Measurements from ENCODE around the gene HNF1A. TPM values are rescaled to one million over a fixed set of nuclear protein-coding genes. Genes with fewer than 3 reads are reported as not detected.

Gene HNF1A, protein sequence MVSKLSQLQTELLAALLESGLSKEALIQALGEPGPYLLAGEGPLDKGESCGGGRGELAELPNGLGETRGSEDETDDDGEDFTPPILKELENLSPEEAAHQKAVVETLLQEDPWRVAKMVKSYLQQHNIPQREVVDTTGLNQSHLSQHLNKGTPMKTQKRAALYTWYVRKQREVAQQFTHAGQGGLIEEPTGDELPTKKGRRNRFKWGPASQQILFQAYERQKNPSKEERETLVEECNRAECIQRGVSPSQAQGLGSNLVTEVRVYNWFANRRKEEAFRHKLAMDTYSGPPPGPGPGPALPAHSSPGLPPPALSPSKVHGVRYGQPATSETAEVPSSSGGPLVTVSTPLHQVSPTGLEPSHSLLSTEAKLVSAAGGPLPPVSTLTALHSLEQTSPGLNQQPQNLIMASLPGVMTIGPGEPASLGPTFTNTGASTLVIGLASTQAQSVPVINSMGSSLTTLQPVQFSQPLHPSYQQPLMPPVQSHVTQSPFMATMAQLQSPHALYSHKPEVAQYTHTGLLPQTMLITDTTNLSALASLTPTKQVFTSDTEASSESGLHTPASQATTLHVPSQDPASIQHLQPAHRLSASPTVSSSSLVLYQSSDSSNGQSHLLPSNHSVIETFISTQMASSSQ
- not detected for total RNA-seq

DNA sequence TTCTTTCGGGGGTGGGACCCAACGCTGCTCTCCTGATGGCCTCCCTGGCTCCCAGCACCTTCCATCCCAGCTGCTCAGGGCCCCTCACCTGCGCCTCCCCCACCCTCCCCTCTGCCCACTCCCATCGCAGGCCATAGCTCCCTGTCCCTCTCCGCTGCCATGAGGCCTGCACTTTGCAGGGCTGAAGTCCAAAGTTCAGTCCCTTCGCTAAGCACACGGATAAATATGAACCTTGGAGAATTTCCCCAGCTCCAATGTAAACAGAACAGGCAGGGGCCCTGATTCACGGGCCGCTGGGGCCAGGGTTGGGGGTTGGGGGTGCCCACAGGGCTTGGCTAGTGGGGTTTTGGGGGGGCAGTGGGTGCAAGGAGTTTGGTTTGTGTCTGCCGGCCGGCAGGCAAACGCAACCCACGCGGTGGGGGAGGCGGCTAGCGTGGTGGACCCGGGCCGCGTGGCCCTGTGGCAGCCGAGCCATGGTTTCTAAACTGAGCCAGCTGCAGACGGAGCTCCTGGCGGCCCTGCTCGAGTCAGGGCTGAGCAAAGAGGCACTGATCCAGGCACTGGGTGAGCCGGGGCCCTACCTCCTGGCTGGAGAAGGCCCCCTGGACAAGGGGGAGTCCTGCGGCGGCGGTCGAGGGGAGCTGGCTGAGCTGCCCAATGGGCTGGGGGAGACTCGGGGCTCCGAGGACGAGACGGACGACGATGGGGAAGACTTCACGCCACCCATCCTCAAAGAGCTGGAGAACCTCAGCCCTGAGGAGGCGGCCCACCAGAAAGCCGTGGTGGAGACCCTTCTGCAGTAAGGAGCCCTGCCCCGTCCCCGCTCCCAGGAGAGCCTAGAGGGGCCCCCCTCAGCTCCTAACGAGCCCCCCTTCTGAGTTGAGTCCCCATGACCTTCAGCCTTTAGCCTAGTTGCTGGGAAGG is at the start of gene HNF1A:
TSS of gene HNF1A (plus strand) at position 248 of the 924 bp plus-strand sequence. CDS start at position 474, 226 bp downstream.

DNA sequence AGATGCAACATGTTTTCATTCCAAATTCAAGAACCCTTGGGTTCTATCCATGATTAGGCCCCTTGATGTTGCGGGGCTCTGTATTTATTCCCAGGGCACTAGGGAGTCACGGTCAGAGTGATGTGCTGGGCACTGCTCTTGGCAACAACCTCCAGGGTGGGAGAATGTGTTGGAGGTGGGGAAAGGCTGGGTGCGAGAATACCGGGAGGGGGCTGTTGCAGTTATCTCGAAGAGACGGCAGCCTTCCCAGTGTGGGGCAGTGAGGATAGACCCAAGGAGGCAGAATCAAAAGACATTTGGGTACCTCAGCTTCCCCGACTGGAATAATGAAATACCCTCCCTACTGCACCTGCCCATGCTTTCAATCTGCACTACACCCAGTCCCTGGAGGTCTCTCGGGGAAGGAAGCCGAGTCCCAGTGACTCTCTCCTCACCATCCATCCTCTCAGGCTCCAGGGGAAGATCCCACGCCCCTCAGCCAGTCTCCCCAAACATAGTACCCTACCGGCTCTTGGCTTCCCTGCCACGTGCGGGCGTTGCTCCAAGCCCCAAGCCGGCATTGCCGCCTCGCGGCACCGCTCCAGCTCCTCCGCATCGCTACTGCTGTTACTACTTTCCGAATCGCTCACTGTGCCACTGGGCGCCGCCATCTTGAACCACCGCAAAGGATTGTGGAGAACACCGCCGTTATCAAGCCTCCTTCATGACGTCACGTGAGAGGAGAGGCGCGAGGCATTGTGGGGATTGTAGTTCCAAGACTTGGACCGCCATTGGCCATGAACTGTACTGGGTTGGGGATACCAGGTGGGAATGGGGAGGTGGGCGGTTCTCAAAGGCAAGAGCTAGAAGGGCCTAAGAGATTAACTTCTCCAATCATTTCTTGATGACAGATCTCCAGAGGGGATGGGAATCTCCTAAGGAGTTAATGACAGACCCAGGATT is 37.8 kb downstream of the HNF1A start, which contains the start of gene C12orf43:
TSS of gene C12orf43 (minus strand) at position 663 of the 942 bp plus-strand sequence. CDS start at position 650, 13 bp downstream.

DNA sequence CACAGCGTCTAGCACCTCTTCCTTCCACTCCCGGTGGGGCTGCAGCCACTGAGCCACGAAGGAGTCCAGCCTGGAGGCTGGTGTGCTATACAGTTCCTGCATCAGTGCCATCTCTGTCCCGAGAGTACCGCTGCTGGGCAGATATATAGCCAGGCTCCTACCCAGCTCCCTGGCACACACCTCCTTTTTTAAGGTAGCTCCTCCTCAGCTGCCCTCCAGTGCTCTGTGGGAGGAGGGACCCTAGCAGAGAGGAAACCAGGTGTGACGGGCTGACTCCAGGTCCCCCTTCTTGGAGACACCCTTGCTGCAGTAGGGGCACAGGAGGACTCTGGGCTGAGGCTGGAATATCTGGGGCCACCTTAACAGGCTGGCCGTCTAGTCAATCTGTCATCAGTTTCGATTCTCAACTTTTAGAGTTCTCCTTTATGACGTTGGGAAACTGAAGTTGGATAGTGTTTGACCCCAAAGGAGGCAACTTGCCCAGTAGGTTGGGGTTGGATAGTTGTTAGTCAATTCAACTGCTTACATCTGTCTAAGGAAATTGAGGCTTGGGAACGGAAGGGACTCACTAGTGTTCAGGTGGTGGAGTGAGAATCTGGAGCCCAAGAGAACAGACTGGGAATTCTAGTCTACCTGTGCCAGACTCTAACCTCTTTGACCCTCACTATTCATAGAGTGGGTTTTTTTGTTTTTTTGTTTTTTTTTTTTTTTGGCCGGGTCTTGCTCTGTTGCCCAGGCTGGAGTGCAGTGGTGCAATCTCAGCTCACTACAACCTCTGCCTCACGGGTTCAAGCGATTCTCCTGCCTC is 60.7 kb downstream of the HNF1A start, which contains the start of gene OASL:
TSS of gene OASL (minus strand) at position 386 of the 808 bp plus-strand sequence. CDS start at position 111, 275 bp downstream.

Other genes with a start within 250 kb of the HNF1A start
- gene SPPL3, start 74.2 kb upstream of the HNF1A start, total RNA-seq: 69.9 TPM
- gene C12orf43, start 37.9 kb downstream of the HNF1A start, total RNA-seq: 19.8 TPM
- 0.46 TPM for gene OASL, start 60.7 kb downstream of the HNF1A start, total RNA-seq
- gene P2RX7, start 154.3 kb downstream of the HNF1A start, total RNA-seq: 5.1 TPM
- 8.8 TPM for gene P2RX4, start 231.6 kb downstream of the HNF1A start, total RNA-seq

Data from diencephalon (tissue), 1 donor.